ENCODE measurements around the gene TPCN1. TPM values are rescaled to one million over a fixed set of nuclear protein-coding genes. Genes with fewer than 3 reads are reported as not detected.
A peak's percentile ranks its signal among the peaks of the same experiment; 100 is the strongest.

Gene TPCN1
- total RNA-seq, 1 donor from 2014 or later, result 56.3 TPM

DNA sequence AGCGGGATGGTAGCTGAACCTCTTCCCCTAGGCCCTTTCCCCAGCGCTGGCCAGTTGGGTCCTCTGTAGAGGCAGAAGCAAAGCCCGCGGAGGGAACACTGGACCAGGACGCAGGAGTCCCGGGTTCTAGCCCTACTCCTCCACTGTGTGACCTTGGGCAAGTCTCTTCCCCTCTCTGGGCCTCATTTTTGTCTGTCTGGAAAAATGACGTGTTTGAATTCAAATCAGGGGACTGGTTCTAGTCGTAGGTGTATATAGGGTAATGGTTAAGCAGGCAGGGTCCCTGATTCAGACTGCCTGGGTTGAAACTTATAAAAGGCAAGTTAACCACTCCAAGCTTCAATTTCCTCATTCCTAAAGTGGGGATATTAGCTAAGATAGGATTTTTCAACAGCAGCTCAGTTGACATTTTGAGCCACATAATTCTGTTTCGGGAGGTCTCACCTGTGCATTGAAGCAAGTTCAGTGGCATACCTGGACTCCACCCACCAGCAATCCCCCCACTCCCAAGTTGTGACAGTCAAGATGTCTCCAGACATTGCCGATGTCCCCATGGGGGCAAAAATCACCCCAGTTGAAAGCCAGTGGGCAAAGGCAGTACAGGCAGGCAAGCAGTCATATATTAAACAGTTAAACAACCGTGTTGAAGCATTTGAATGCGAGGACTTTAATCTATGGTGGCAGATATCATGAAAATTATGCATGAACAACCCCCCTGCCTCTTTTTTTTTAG lies 899 bp downstream of the TPCN1 start:
- H3K4me3 ChIP-seq, result peak overlapping the region; percentile 84 to 91
- no peaks in the 10 kb centered on the region for H3K27me3 ChIP-seq
- no peaks in the 10 kb centered on the region for H3K36me3 ChIP-seq
- no peaks in the 10 kb centered on the region for H3K9me3 ChIP-seq
- peak overlapping the region; percentile 82 to 94 for H3K27ac ChIP-seq
- peaks cover 18 to 36% of the 10 kb centered on the region in 2 donors for H3K4me1 ChIP-seq
- TF ChIP-seq, protein P1, sequence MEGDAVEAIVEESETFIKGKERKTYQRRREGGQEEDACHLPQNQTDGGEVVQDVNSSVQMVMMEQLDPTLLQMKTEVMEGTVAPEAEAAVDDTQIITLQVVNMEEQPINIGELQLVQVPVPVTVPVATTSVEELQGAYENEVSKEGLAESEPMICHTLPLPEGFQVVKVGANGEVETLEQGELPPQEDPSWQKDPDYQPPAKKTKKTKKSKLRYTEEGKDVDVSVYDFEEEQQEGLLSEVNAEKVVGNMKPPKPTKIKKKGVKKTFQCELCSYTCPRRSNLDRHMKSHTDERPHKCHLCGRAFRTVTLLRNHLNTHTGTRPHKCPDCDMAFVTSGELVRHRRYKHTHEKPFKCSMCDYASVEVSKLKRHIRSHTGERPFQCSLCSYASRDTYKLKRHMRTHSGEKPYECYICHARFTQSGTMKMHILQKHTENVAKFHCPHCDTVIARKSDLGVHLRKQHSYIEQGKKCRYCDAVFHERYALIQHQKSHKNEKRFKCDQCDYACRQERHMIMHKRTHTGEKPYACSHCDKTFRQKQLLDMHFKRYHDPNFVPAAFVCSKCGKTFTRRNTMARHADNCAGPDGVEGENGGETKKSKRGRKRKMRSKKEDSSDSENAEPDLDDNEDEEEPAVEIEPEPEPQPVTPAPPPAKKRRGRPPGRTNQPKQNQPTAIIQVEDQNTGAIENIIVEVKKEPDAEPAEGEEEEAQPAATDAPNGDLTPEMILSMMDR (IDR thresholded peaks at IDR 0.05), result no peak
- no peak for DNase-seq (ENCODE audit: low spot score in 2 of 2)
- intact Hi-C loops (cut with DNase I), result loop anchor here (1.0 to 2.0 kb wide), 4 partner anchors 17 to 112 kb away; no protein-coding TSS in a partner anchor

DNA sequence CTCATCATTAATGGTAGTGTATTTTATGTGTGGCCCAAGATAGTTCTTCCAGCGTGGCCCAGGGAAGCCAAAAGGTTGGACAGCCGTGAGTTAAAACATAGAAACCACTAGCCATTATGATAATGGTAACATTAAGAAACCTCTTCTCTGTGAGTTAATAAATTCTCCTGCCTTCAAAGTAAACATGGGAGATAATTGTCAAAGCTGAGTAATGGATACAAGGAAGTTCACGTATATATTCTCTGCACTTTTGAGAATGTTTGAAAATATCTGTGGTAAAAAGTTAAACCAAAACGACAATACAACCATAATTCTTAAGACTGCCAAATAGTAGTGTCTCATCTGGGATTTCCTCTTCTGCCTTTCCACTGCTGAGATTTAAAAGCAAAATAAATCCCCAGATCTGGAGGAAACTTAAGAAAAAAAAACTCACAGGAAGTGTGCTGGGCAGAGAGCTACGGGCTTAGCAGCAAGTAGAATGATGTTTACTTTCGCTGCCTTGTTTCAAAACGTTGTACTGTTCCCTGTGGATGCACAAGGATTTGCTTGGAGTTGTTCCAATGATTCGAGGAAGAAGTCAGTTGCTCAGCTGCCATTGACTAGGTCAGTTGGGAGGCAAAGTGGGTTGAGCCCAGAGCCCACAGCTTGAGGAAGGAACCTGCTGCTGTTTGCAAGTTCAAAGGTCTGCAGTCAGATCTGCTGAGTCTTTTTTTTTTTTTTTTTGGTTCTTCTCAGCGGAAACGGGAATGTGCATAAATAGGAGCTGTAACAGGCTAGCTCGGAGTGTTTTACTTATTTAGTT lies 1.7 kb downstream of the TPCN1 start:
- TF ChIP-seq, protein P1 (IDR thresholded peaks at IDR 0.05), result no peak
- intact Hi-C loops (cut with DNase I), result loop anchor here (2.0 kb wide), 1 partner anchor 16 kb away; no protein-coding TSS in a partner anchor
- peak in 1 of 2 donors; percentile 84 for DNase-seq (ENCODE audit: low spot score in 2 of 2)
- H3K9me3 ChIP-seq, result no peaks in the 10 kb centered on the region
- peak overlapping the region; percentile 82 to 94 for H3K27ac ChIP-seq
- no peaks in the 10 kb centered on the region for H3K27me3 ChIP-seq
- peak overlapping the region; percentile 84 to 91 for H3K4me3 ChIP-seq
- peaks cover 0 to 5% of the 10 kb centered on the region in 2 donors for H3K36me3 ChIP-seq
- H3K4me1 ChIP-seq, result peaks cover 22 to 39% of the 10 kb centered on the region in 2 donors

DNA sequence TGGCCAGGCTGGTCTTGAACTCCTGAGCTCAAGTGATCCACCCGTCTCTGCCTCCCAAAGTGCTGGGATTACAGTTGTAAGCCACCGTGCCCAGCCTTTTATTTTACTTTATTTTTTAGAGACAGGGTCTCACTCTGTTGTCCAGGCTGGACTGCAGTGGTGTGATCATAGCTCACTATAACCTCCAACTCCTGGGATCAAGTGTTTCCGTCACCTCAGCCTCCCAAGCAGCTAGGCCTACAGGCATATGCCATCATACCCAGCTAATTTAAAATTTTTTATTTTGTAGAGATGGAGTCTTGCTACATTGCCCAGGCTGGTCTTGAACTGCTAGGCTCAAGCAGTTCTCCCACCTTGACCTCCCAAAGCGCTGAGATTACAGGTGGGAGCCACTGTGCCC lies 3.7 kb downstream of the TPCN1 start:
- no peak for DNase-seq (ENCODE audit: low spot score in 2 of 2)

DNA sequence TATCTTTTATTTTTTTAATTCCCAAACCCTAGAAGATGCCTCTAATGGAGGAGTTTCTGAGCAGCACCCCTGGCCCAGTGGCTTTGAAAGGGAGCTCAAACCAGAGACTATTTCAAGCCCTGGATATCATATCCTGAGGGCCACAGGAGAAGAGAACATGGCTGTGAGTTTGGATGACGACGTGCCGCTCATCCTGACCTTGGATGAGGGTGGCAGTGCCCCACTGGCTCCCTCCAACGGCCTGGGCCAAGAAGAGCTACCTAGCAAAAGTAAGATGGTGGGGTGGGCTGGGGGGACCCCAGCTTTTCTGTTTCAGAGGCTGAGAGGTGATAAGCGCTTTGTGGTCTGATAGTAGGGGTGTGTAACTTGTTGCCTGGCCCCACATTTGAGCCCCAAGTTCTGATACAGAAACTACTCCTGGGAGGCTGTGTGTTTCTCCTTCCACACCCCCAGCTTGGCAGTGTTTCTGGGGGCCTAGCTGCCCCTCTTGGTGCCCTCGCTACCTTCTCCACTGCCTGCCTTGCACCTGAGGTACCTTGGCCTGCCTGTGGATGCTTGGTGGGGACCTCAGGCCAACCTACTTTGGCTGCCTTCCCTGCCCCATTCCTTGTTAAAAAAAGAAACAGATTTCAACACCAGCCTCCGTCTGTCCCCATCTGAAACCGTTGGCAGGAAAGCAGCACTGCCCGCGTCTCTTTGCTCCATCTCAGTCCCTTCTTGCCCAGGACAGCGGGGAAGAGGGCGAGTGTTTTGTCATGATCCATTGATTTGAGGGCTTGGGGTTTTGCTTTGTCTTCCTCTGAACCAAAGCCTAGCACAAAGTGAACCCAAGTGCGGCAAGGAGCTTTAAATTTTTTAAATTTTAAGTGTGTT lies 5.7 kb downstream of the TPCN1 start:
- intact Hi-C loops (cut with DNase I), result no loop called here
- DNase-seq (ENCODE audit: low spot score in 2 of 2), result peak in 1 of 2 donors; percentile 85
- Histone ChIP-seq H3K9me3 (no peaks in the 10 kb centered on the region), H3K36me3 (peaks cover 15 to 37% of the 10 kb centered on the region in 2 donors), H3K27ac (peak overlapping the region; percentile 94 to 95), H3K4me1 (peaks cover 49 to 66% of the 10 kb centered on the region in 2 donors), H3K4me3 (peak overlapping the region in 1 of 2 donors; percentile 26), H3K27me3 (no peaks in the 10 kb centered on the region)
- TF ChIP-seq, protein P1 (IDR thresholded peaks at IDR 0.05), result no peak

More for the DNA sequence above, 3.7 kb downstream of the TPCN1 start:
- no peak overlapping the region for H3K4me3 ChIP-seq
- TF ChIP-seq, protein P1 (IDR thresholded peaks at IDR 0.05), result no peak
- peaks cover 0 to 23% of the 10 kb centered on the region in 2 donors for H3K36me3 ChIP-seq
- no peaks in the 10 kb centered on the region for H3K27me3 ChIP-seq
- H3K27ac ChIP-seq, result peak overlapping the region; percentile 82 to 94
- H3K4me1 ChIP-seq, result peaks cover 37 to 56% of the 10 kb centered on the region in 2 donors
- intact Hi-C loops (cut with DNase I), result no loop called here
- no peaks in the 10 kb centered on the region for H3K9me3 ChIP-seq

Measured in ascending aorta (tissue), 2 donors.